GM18870 (cell line): ENCODE measurements around the gene CCDC17.

Experiments
- ATAC-seq: cut with Tn5 transposase; IDR thresholded peaks from one replicate; pipeline ENCODE4 v1.9.1; 2021; ENCODE audit warnings: moderate library complexity; ENCODE audit not compliant: unreplicated experiment

CCDC17 gene

DNA sequence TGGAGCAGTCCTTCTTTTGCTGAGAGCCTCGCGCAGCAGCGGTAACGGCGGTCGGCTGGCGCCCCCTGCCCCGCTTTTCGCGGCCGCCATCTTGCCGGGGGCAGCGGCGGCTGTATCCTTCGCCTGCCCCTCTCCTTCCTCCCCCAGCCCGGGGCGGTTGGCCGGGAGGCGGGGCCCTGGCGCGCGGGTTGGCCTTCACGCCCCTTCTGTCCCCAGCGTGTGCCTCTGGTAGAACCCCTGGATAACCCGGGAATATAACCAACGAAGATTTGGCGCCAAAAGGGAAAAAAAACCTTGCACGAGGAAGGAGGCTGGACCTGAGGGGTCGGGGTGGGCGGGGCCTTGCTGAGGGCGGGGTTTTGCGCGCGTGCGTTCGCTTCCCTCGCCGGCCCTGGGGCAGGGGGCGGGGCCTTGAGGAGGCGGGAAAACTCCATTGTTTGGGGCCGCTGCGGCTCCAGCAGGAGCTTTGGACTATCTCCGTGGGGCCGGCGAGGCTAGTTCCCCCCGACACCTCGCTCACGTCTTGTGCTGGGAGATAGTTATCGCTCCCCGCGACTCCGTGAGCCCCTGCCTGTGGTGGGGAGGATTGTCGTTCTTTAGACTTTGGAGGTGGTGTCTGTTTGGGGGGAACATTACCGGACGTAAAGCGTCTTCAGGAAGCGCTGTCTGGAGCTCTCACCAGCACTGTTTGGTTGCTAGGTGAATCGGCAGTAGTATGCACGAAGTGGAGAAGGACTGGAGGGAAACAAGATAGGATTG is 39.3 kb downstream of the CCDC17 start:
- ATAC-seq, result peak; percentile 11

DNA sequence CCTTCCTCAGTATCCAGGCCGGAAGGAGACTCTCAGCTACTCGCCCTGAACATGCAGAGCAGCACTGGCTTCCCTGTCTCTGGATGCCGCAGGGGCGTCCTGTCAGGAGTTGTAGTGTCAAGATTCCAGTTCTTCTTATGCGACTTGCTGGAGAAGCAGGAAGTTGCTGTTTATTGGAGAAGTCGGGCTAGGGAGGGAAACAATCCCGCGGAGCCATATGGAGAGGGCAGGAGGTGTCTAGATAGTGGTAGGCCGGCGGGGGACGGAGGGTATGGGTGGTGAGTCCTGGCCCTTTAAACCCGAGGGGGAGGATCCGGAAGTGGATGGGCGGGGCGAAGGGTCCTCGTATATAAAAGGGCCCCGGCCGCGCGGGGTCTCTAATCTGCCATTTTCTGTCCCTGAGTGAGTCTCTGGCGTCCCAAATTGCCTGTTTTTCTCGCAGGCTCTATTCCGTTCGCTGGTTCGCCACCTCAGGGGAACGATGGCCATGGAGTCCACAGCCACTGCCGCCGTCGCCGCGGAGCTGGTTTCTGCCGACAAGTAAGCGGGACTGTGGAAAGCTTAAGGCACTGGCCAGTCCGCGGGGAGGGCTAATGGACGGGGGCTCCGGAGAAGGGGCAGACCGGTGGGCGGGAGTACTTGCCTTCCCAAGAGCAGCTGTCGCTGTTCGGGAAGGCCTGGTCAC is 40.0 kb downstream of the CCDC17 start, which contains the start of gene NASP:
NASP (plus strand) TSS at position 376 of the 685 bp plus-strand sequence; CDS start at position 482, 106 bp downstream.
- ATAC-seq, result peak; percentile 39

GRCh38 chr1:45583264-45583665 is 40.6 kb downstream of the CCDC17 start:
- ATAC-seq, result peak; percentile 82

GRCh38 chr1:45574105-45574626 is 49.7 kb downstream of the CCDC17 start:
- no peak for ATAC-seq

GRCh38 chr1:45573231-45573804 is 50.5 kb downstream of the CCDC17 start:
- no peak for ATAC-seq

DNA sequence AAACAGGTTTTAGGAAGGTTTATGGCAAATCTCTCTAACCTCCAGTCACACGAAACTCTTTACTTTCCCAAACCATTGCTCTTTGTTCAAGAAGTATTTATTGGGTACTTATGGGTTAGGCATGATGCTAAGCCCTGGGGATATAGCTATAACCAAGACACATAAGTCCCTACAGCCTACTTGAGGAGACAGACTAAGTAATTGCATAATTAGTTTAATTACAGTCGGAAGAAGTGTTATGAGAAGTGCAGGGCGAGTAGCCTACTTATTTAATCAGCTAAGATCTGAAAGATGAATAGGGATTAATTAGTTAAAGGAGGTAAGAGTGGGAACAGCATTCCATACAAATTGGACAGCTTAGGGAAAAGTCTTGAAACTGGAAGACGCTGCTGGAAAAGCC is 53.2 kb downstream of the CCDC17 start:
- ATAC-seq, result no peak
